Activated CD4-positive, alpha-beta T cell treated with anti-CD3 and anti-CD28 coated beads for 4 hours (primary cell): ENCODE results near the gene GOLGA8A.
A peak's percentile ranks its signal among the peaks of the same experiment; 100 is the strongest.
"Not testable (repeated sequence)": the region's sequence is repeated elsewhere in the genome, so short reads cannot be mapped to it uniquely, and the experiment has no call there.

Experiments used
- DNase-seq, 2 donors: peaks; one replicate each; pipeline ENCODE4 v3.0.0-alpha.2; 2020

The GOLGA8A gene

DNA sequence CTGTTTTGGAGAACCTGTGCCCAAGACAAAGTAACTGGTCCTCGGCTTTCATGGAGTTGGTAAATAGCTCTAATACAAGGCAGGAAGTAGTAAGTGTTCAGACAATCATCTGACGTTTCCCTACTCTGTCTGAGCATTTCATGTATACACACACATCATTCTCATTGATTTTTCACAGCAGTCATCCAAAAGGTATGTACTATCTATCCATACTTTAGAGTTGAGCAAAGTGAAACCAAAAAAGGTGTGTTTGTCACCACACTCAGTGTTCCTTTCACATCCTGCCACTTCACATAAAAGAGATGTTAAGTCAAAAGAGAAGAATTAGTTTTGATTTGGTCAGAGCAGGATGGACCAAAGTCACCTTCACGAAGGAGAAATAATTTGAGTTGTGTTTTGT, 33.7 kb downstream of the GOLGA8A start:
- not testable (repeated sequence) for DNase-seq

GRCh38 chr15:34403160-34403598, 34.4 kb downstream of the GOLGA8A start:
- not testable (repeated sequence) for DNase-seq

DNA sequence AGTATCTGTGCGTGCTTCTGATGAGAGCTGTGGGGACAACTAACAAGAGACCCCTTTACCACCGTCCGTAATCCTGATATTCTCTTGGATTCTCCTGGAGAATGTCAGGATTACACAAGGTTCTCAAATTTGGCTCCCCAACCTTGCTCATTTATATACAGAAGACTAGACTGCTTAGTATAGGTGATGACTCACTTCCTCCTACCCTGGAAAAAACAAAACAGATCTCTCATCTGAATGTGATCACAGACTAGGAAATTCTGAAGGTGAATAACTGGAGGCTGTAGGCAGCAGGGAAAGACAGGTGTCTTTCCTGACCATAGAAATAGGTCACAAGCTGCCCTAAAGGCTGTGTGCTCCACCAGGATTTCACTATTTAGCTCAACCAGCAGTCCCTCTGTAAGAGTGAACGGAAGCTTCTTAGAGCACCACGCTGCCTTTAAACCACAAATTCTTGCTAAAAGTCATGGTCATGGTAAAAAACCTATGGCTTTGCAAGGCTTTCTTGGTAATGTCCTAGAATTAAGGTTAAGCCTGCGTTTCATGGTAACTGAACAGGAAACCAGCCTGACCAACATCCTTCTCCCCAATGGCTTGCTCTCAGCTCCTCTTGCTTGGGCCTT, 39.9 kb downstream of the GOLGA8A start:
- DNase-seq, result peak in 1 of 2 donors; percentile 16

DNA sequence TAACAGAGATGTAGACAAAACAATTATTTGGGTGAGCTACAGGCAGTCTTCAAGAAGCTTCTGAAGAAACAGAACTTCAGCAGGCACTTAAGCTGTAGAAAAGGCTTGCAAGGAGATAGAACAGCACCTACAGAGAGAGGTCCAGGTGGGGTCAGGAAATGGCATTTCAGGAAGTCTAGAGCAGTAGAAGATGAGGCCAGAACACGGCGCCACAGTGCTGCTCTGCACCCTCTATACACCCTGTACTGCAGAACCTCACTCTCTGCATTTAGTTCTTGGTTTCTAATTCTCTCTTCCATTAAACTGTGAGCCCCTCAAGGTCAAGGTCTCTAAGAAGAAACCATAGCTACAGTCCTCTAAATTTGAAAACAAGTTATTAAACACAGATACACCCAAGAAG, 44.6 kb downstream of the GOLGA8A start:
- DNase-seq, result not testable (repeated sequence)

GRCh38 chr15:34389594-34390086, 48.0 kb downstream of the GOLGA8A start:
- DNase-seq, result not testable (repeated sequence)
